Sigmoid colon (tissue), 7 donors: ENCODE data around the gene SRRM3. TPM values are rescaled to one million over a fixed set of nuclear protein-coding genes. Genes with fewer than 3 reads are reported as not detected.

Experiments
- DNase-seq: peaks from one replicate; pipeline ENCODE4 v3.0.0-alpha.2; 2019
- H3K27ac ChIP-seq, 4 donors: fragments of 200-600 bp; sonication (generic); one replicate each; pipeline ENCODE4 v1.5.1; 2016 to 2019; ENCODE audit warnings: mild to moderate bottlenecking in 1 of 4
- H3K27me3 ChIP-seq, 3 donors: fragments of 200-600 bp; sonication (generic); one replicate each; pipeline ENCODE4 v1.5.1; 2019; ENCODE audit warnings: mild to moderate bottlenecking in 1 of 3
- H3K36me3 ChIP-seq, 4 donors: fragments of 200-600 bp; sonication (generic); one replicate each; pipeline ENCODE4 v1.5.1; 2016 to 2019
- H3K4me1 ChIP-seq, 4 donors: fragments of 200-600 bp; sonication (generic); one replicate each; pipeline ENCODE4 v1.5.1; 2017 to 2019
- H3K4me3 ChIP-seq, 4 donors: fragments of 200-600 bp; sonication (generic); one replicate each; pipeline ENCODE4 v1.5.1; 2017 to 2019; ENCODE audit warnings: mild to moderate bottlenecking in 2 of 4, moderate library complexity in 1 of 4
- H3K9me3 ChIP-seq, 4 donors: fragments of 200-600 bp in 3 of 4; sonication (generic) in 3 of 4; one replicate each; pipeline versions ENCODE4 v1.5.1 to v1.6.1; 2013 to 2019
- CTCF ChIP-seq, 4 experiments: fragments of 450-650 bp in 3 of 4; fragments of 200-600 bp in 1 of 4; IDR thresholded peaks; one replicate each; pipeline ENCODE4 v1.5.1; 2016 to 2019; ENCODE audit warnings: antibody characterized with exemption in 4 of 4, mild to moderate bottlenecking in 3 of 4, moderate library complexity in 2 of 4
- EP300 ChIP-seq, 4 donors: sonication (generic); formaldehyde crosslinking; IDR thresholded peaks; one replicate each; pipeline ENCODE4 v1.6.1; 2017; ENCODE audit warnings: antibody characterized with exemption in 4 of 4
- POLR2A ChIP-seq, 2 donors: fragments of 450-650 bp; IDR thresholded peaks; one replicate each; pipeline ENCODE4 v1.6.1; 2016; ENCODE audit warnings: antibody characterized with exemption in 2 of 2, mild to moderate bottlenecking in 2 of 2, moderate library complexity in 2 of 2
- POLR2AphosphoS5 ChIP-seq, 4 donors: sonication (generic); formaldehyde crosslinking; IDR thresholded peaks; one replicate each; pipeline ENCODE4 v1.6.1; 2017; ENCODE audit warnings: antibody characterized with exemption in 4 of 4
- WGBS, 2 donors: extraction: QIAGEN DNeasy Blood & Tissue Kit; methylation state at CpG; one replicate each; pipeline ENCODE4 v1.1.7; 2013; 5-methylcytosine and 5-hydroxymethylcytosine counted together
- intact Hi-C: fragments of 100-400 bp; cut with DNase I; formaldehyde crosslinking; loops from one replicate; pipeline ENCODE4 v1.15.1; 2023
- polyA plus RNA-seq, 3 donors: library from polyadenylated mRNA; stranded (reverse); fragments of 200-250 nt; gene quantifications; one replicate each; pipeline ENCODE4 v1.2.3, GENCODE V29; 2013
- total RNA-seq, 4 donors: library from RNA; depleted of rRNA; stranded (reverse); fragments of >200 nt; gene quantifications; one replicate each; pipeline ENCODE4 v1.1.0, GENCODE V29; 2016
- donor health status: healthy with polysubstance abuse.
- donor health status: Bipolar disorder and iron deficiency.
- donor health status: healthy.

Gene SRRM3
- total and polyA plus RNA-seq, 7 donors, result 1.4 to 16.1 (median 2.2) TPM

GRCh38 chr7:76222333-76222732 lies 20.6 kb downstream of the SRRM3 start:
- Histone ChIP-seq H3K27ac (no peak overlapping the region), H3K9me3 (no peaks in the 10 kb centered on the region), H3K4me3 (no peak overlapping the region), H3K36me3 (no peaks in the 10 kb centered on the region), H3K4me1 (no peaks in the 10 kb centered on the region), H3K27me3 (peaks cover 15 to 64% (median 39%) of the 10 kb centered on the region in 3 donors)
- TF ChIP-seq POLR2AphosphoS5 (IDR thresholded peaks at IDR 0.05), result no peak
- no peak for TF ChIP-seq POLR2A (IDR thresholded peaks at IDR 0.05)
- no peak for TF ChIP-seq EP300 (IDR thresholded peaks at IDR 0.05)
- TF ChIP-seq CTCF (IDR thresholded peaks at IDR 0.05), result no peak
- no peak for DNase-seq
- intact Hi-C loops, result no loop called here
- WGBS, 2 donors, result 68 to 84% methylated on average over 2 of the region's 2 CpGs

GRCh38 chr7:76222839-76223238 lies 21.1 kb downstream of the SRRM3 start:
- Histone ChIP-seq H3K27me3 (peaks cover 15 to 64% (median 42%) of the 10 kb centered on the region in 3 donors), H3K9me3 (no peaks in the 10 kb centered on the region), H3K27ac (no peak overlapping the region), H3K36me3 (no peaks in the 10 kb centered on the region), H3K4me3 (no peak overlapping the region), H3K4me1 (no peaks in the 10 kb centered on the region)
- no peak for TF ChIP-seq POLR2AphosphoS5 (IDR thresholded peaks at IDR 0.05)
- TF ChIP-seq POLR2A (IDR thresholded peaks at IDR 0.05), result no peak
- TF ChIP-seq EP300 (IDR thresholded peaks at IDR 0.05), result no peak
- no peak for TF ChIP-seq CTCF (IDR thresholded peaks at IDR 0.05)
- intact Hi-C loops, result no loop called here
- no peak for DNase-seq
- WGBS, 2 donors, result 72% methylated on average over 5 of the region's 5 CpGs

- no peak overlapping the region for H3K4me3 ChIP-seq
- DNase-seq, result no peak
- TF ChIP-seq POLR2A (IDR thresholded peaks at IDR 0.05) (no peak), EP300 (IDR thresholded peaks at IDR 0.05) (no peak), POLR2AphosphoS5 (IDR thresholded peaks at IDR 0.05) (no peak), CTCF (IDR thresholded peaks at IDR 0.05) (no peak)
- 6 to 23% methylated on average over 3 of the region's 3 CpGs for WGBS, 2 donors
- H3K4me1 ChIP-seq, result no peaks in the 10 kb centered on the region
- no peak overlapping the region for H3K27ac ChIP-seq
- H3K36me3 ChIP-seq, result no peaks in the 10 kb centered on the region
- intact Hi-C loops, result no loop called here
- peaks cover 15 to 63% (median 42%) of the 10 kb centered on the region in 3 donors for H3K27me3 ChIP-seq
- no peaks in the 10 kb centered on the region for H3K9me3 ChIP-seq
Observed at GRCh38 chr7:76223286-76223972, 21.7 kb downstream of the SRRM3 start.

- TF ChIP-seq POLR2AphosphoS5 (IDR thresholded peaks at IDR 0.05) (no peak), CTCF (IDR thresholded peaks at IDR 0.05) (no peak), POLR2A (IDR thresholded peaks at IDR 0.05) (no peak), EP300 (IDR thresholded peaks at IDR 0.05) (no peak)
- no peaks in the 10 kb centered on the region for H3K4me1 ChIP-seq
- 20 to 29% methylated on average over 11 of the region's 11 CpGs for WGBS, 2 donors
- no peak overlapping the region for H3K27ac ChIP-seq
- DNase-seq, result no peak
- no peaks in the 10 kb centered on the region for H3K36me3 ChIP-seq
- H3K4me3 ChIP-seq, result no peak overlapping the region
- intact Hi-C loops, result no loop called here
- H3K27me3 ChIP-seq, result peaks cover 11 to 58% (median 36%) of the 10 kb centered on the region in 3 donors
- H3K9me3 ChIP-seq, result no peaks in the 10 kb centered on the region
Observed at GRCh38 chr7:76224695-76225094, 23.0 kb downstream of the SRRM3 start.

GRCh38 chr7:76225379-76225778 lies 23.7 kb downstream of the SRRM3 start:
- no peaks in the 10 kb centered on the region for H3K9me3 ChIP-seq
- peaks cover 10 to 58% (median 37%) of the 10 kb centered on the region in 3 donors for H3K27me3 ChIP-seq
- WGBS, 2 donors, result 12 to 14% methylated on average over 11 of the region's 11 CpGs
- DNase-seq, result no peak
- intact Hi-C loops, result no loop called here
- H3K27ac ChIP-seq, result no peak overlapping the region
- H3K36me3 ChIP-seq, result no peaks in the 10 kb centered on the region
- H3K4me1 ChIP-seq, result no peaks in the 10 kb centered on the region
- no peak overlapping the region for H3K4me3 ChIP-seq
- TF ChIP-seq CTCF (IDR thresholded peaks at IDR 0.05), result no peak
- TF ChIP-seq POLR2AphosphoS5 (IDR thresholded peaks at IDR 0.05), result no peak
- TF ChIP-seq POLR2A (IDR thresholded peaks at IDR 0.05), result no peak
- no peak for TF ChIP-seq EP300 (IDR thresholded peaks at IDR 0.05)
